PC-9 (cell line): ENCODE results near the gene SGMS1. TPM values are rescaled to one million over a fixed set of nuclear protein-coding genes. Genes with fewer than 3 reads are reported as not detected.

Experiments
- BruUV-seq: library from RNA; stranded (reverse); fragments of 400-500 nt; replicated peaks from 2 replicates; lab custom pipeline; 2021; lab: Mats Ljungman, UMichigan
- CTCF ChIA-PET: fragments of 300-600 bp; sonication (Branson Sonifier 250); formaldehyde crosslinking; loops from one replicate; lab custom pipeline; 2022; ENCODE audit warnings: antibody characterized with exemption; lab: Charles Lee
- POLR2A ChIA-PET: fragments of 300-600 bp; sonication (Branson Sonifier 250); formaldehyde crosslinking; loops from one replicate; lab custom pipeline; 2022; ENCODE audit warnings: antibody characterized with exemption; ENCODE audit not compliant: unreplicated experiment; lab: Charles Lee
- DNase-seq, 2 experiments: peaks; one replicate each; pipeline versions ENCODE4 v3.0.0 to v3.0.0-alpha.2; 2015 to 2022; ENCODE audit warnings: mixed read lengths in 1 of 2
- H2AFZ ChIP-seq: fragments of 200-600 bp; sonication (generic); 2 replicates; pipeline ENCODE4 v1.8.1; 2017; ENCODE audit warnings: antibody characterized with exemption
- H3F3A ChIP-seq: fragments of 200-600 bp; sonication (generic); 2 replicates; pipeline ENCODE4 v1.8.1; 2017; ENCODE audit warnings: antibody characterized with exemption, mild to moderate bottlenecking, low read depth; ENCODE audit not compliant: insufficient read depth
- H3K27ac ChIP-seq: fragments of 200-600 bp; sonication (generic); 2 replicates; pipeline ENCODE4 v1.6.1; 2016; ENCODE audit warnings: mixed run types
- H3K27me3 ChIP-seq: fragments of 200-600 bp; sonication (generic); 2 replicates; pipeline ENCODE4 v1.6.1; 2016; ENCODE audit warnings: low read depth, mixed run types; ENCODE audit not compliant: insufficient read depth
- H3K36me3 ChIP-seq: fragments of 200-600 bp; sonication (generic); 2 replicates; pipeline ENCODE4 v1.6.1; 2016; ENCODE audit warnings: low read depth, mixed run types
- H3K4me1 ChIP-seq: fragments of 200-600 bp; sonication (generic); replicated peaks from 2 replicates; pipeline ENCODE4 v1.6.1; 2016; ENCODE audit warnings: mixed run types; ENCODE audit not compliant: insufficient read depth
- H3K4me2 ChIP-seq: fragments of 200-600 bp; sonication (generic); 2 replicates; pipeline ENCODE4 v1.6.1; 2017; ENCODE audit warnings: mixed run types
- H3K4me3 ChIP-seq: fragments of 200-600 bp; sonication (generic); 2 replicates; pipeline ENCODE4 v1.6.1; 2016; ENCODE audit warnings: mixed run types
- H3K79me2 ChIP-seq: fragments of 200-600 bp; sonication (generic); 2 replicates; pipeline ENCODE4 v1.6.1; 2017; ENCODE audit warnings: low read depth, mixed run types
- H3K9me2 ChIP-seq: fragments of 200-600 bp; sonication (generic); 2 replicates; pipeline ENCODE4 v1.8.1; 2017; ENCODE audit warnings: mild to moderate bottlenecking; ENCODE audit not compliant: insufficient read depth
- H3K9me3 ChIP-seq: fragments of 200-600 bp; sonication (generic); 2 replicates; pipeline ENCODE4 v1.8.1; 2016; ENCODE audit warnings: low read depth; ENCODE audit not compliant: insufficient read depth
- H4K20me1 ChIP-seq: fragments of 200-600 bp; sonication (generic); 2 replicates; pipeline ENCODE4 v1.8.1; 2017; ENCODE audit not compliant: insufficient read depth
- EZH2 ChIP-seq: fragments of 200-600 bp; sonication (generic); IDR thresholded peaks from 2 replicates; pipeline ENCODE4 v1.8.0; 2017; ENCODE audit warnings: antibody characterized with exemption, low read depth
- intact Hi-C: fragments of 100-400 bp; cut with micrococcal nuclease; formaldehyde crosslinking; loops from one replicate; pipeline ENCODE4 v1.10.0; 2022; ENCODE audit not compliant: unreplicated experiment
- total RNA-seq: library from RNA; stranded (reverse); gene quantifications from 2 replicates; pipeline ENCODE4 v1.2.3, GENCODE V29; 2021
- TF ChIP-seq, protein P1 (sequence below): fragments of 200-600 bp; sonication (generic); conservative IDR thresholded peaks from 2 replicates; pipeline ENCODE4 v1.6.1; 2017; ENCODE audit warnings: mixed run types, antibody characterized with exemption, mild to moderate bottlenecking, moderate library complexity

Gene SGMS1
- total RNA-seq, 1 experiment from 2014 or later: 35.0 TPM

DNA sequence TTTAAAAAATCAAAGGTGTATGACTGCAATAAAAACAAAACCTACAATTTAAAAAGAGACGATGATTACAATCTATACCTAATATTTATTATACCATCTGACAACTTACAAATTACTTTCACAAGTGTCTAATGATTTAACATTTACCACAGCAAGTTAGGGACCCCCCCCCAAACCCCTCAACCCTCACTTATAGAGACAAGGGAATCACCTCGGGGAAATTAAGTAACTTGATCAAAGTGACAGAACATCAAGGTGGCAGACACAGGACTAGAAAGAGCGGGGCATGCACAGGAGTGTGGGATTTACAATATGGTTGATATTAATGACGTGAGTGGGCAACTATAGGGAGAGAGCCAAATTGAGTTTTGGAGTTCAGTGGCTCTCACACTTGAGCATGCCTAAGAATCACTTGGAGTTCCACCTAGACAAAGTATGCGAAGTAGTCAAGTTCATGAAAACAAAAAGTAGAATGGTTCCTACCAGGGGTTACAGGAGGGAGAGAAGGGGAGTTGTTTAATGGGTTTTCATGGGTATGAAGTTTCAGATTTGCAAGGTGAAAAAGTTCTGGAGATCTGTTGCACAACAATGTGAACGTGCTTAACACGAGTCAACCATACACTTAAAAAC lies 43.4 kb downstream of the SGMS1 start:
- no peaks in the 10 kb centered on the region for H4K20me1 ChIP-seq
- H3K4me1 ChIP-seq: peaks cover 81% of the 10 kb centered on the region

GRCh38 chr10:50579491-50580261 lies 44.1 kb downstream of the SGMS1 start:
- peaks cover 4% of the 10 kb centered on the region; the same call in 1 of the 2 replicates for H3K9me3 ChIP-seq
- peak in 1 of 2 experiments; percentile 96 for DNase-seq
- H4K20me1 ChIP-seq: no peaks in the 10 kb centered on the region
- H3K4me1 ChIP-seq: peaks cover 81% of the 10 kb centered on the region
- no TSS peak for BruUV-seq
- H3K9me2 ChIP-seq: no peaks in the 10 kb centered on the region
- H3K4me3 ChIP-seq: peak overlapping the region; percentile 42
- ChIA-PET POLR2A (no interaction called here), CTCF (no interaction called here)
- intact Hi-C loops: loop anchor here (1.0 to 2.0 kb wide), 3 partner anchors 25 to 109 kb away; no protein-coding TSS in a partner anchor
- peak overlapping the region; percentile 84 for H3K27ac ChIP-seq
- H3K36me3 ChIP-seq: no peaks in the 10 kb centered on the region
- H3K27me3 ChIP-seq: no peaks in the 10 kb centered on the region
- peaks cover 74% of the 10 kb centered on the region for H3K79me2 ChIP-seq
- H3K4me2 ChIP-seq: peak overlapping the region; percentile 87
- no peak overlapping the region; the same call in 1 of the 2 replicates for H2AFZ ChIP-seq
- TF ChIP-seq, protein P1, sequence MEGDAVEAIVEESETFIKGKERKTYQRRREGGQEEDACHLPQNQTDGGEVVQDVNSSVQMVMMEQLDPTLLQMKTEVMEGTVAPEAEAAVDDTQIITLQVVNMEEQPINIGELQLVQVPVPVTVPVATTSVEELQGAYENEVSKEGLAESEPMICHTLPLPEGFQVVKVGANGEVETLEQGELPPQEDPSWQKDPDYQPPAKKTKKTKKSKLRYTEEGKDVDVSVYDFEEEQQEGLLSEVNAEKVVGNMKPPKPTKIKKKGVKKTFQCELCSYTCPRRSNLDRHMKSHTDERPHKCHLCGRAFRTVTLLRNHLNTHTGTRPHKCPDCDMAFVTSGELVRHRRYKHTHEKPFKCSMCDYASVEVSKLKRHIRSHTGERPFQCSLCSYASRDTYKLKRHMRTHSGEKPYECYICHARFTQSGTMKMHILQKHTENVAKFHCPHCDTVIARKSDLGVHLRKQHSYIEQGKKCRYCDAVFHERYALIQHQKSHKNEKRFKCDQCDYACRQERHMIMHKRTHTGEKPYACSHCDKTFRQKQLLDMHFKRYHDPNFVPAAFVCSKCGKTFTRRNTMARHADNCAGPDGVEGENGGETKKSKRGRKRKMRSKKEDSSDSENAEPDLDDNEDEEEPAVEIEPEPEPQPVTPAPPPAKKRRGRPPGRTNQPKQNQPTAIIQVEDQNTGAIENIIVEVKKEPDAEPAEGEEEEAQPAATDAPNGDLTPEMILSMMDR: no peak
- TF ChIP-seq EZH2: no peak
- H3F3A ChIP-seq: peaks cover 18% of the 10 kb centered on the region

More for the DNA sequence above, 43.4 kb downstream of the SGMS1 start:
- Histone ChIP-seq H3F3A (peaks cover 18% of the 10 kb centered on the region), H3K9me3 (peaks cover 4% of the 10 kb centered on the region; the same call in 1 of the 2 replicates), H3K27ac (peak overlapping the region; percentile 84), H3K36me3 (no peaks in the 10 kb centered on the region), H3K4me2 (peak overlapping the region; percentile 87), H3K27me3 (no peaks in the 10 kb centered on the region), H3K9me2 (no peaks in the 10 kb centered on the region), H2AFZ (peak overlapping the region; percentile 10; the same call in 1 of the 2 replicates), H3K4me3 (peak overlapping the region; percentile 42; the same call in 1 of the 2 replicates), H3K79me2 (peaks cover 70% of the 10 kb centered on the region)
- DNase-seq: no peak
- no peak for TF ChIP-seq EZH2
- TF ChIP-seq, protein P1: no peak
- CTCF ChIA-PET: no interaction called here
- POLR2A ChIA-PET: no interaction called here
- no TSS peak for BruUV-seq
- intact Hi-C loops: loop anchor here (1.0 to 2.0 kb wide), 3 partner anchors 24 to 110 kb away; no protein-coding TSS in a partner anchor

DNA sequence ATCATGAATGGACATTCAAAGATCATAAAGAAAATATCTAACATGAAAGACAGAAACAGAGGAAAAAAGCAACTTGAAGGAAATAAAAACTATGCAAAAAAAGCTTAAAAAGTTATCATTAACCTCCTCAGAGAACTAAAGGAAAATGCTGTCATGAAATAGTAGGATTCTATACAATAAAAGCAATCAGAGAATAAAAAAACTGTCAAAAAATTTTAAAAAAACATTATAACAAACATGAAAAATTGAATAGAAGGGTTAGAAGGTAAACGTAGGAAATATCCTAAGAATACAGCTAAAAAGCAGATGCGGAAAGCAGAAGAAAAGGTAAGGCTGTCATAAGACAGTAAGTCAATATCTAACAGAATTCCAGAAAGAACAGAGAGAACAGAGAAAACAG lies 44.8 kb downstream of the SGMS1 start:
- DNase-seq: no peak
- Histone ChIP-seq H3K4me2 (peak overlapping the region; percentile 87), H2AFZ (no peak overlapping the region), H3K9me2 (no peaks in the 10 kb centered on the region), H3K36me3 (no peaks in the 10 kb centered on the region), H3K9me3 (peaks cover 4% of the 10 kb centered on the region; the same call in 1 of the 2 replicates), H3K27ac (peak overlapping the region; percentile 84), H3F3A (peaks cover 18% of the 10 kb centered on the region), H3K4me1 (peaks cover 85% of the 10 kb centered on the region), H3K27me3 (no peaks in the 10 kb centered on the region), H4K20me1 (no peaks in the 10 kb centered on the region), H3K4me3 (peak overlapping the region; percentile 42; the same call in 1 of the 2 replicates), H3K79me2 (peaks cover 78% of the 10 kb centered on the region)
- no peak for TF ChIP-seq EZH2
- TF ChIP-seq, protein P1: no peak
- no TSS peak for BruUV-seq
- POLR2A ChIA-PET: no interaction called here
- intact Hi-C loops: no loop called here
- CTCF ChIA-PET: interaction anchor here (1.1 kb wide), 1 partner anchor 42 kb away, joined by 3 read pairs; no protein-coding TSS in a partner anchor
